ENCODE results near the gene USH2A. TPM values are rescaled to one million over a fixed set of nuclear protein-coding genes. Genes with fewer than 3 reads are reported as not detected.

The USH2A gene
- total RNA-seq, 1 donor from 2014 or later, result 0.02 TPM

GRCh38 chr1:215754112-215754511, 669.1 kb downstream of the USH2A start:
- Mint-ChIP-seq H3K9me3 (ENCODE audit: unreplicated experiment) (no peaks in the 10 kb centered on the region), H3K36me3 (ENCODE audit: low read depth, unreplicated experiment) (no peaks in the 10 kb centered on the region), H3K27ac (ENCODE audit: unreplicated experiment) (no peak overlapping the region), H3K27me3 (ENCODE audit: low read depth, unreplicated experiment) (no peaks in the 10 kb centered on the region), H3K4me3 (ENCODE audit: unreplicated experiment) (no peak overlapping the region), H3K4me1 (ENCODE audit: low read depth, unreplicated experiment) (peaks cover 11% of the 10 kb centered on the region)
- DNase-seq (ENCODE audit: low read depth) (no peak), FAIRE-seq (no peak)
- no peaks in the 10 kb centered on the region for H3K79me2 ChIP-seq (ENCODE audit: insufficient read depth, low read length)
- H2AFZ ChIP-seq (ENCODE audit: low read depth, low read length), result no peak overlapping the region
- no peaks in the 10 kb centered on the region for H3K27me3 ChIP-seq (ENCODE audit: insufficient read depth, low read length)
- H3K4me1 ChIP-seq (ENCODE audit: insufficient read depth, low read length), result peaks cover 5% of the 10 kb centered on the region
- no peaks in the 10 kb centered on the region for H3K9me3 ChIP-seq (ENCODE audit: insufficient read depth, low read depth, low read length)
- no peak overlapping the region for H3K27ac ChIP-seq (ENCODE audit: low read depth, low read length)
- H3K36me3 ChIP-seq (ENCODE audit: insufficient read depth, low read length), result no peaks in the 10 kb centered on the region
- H3K4me3 ChIP-seq (ENCODE audit: insufficient read depth, low read depth, low read length), result no peak overlapping the region
- TF ChIP-seq, protein P1, sequence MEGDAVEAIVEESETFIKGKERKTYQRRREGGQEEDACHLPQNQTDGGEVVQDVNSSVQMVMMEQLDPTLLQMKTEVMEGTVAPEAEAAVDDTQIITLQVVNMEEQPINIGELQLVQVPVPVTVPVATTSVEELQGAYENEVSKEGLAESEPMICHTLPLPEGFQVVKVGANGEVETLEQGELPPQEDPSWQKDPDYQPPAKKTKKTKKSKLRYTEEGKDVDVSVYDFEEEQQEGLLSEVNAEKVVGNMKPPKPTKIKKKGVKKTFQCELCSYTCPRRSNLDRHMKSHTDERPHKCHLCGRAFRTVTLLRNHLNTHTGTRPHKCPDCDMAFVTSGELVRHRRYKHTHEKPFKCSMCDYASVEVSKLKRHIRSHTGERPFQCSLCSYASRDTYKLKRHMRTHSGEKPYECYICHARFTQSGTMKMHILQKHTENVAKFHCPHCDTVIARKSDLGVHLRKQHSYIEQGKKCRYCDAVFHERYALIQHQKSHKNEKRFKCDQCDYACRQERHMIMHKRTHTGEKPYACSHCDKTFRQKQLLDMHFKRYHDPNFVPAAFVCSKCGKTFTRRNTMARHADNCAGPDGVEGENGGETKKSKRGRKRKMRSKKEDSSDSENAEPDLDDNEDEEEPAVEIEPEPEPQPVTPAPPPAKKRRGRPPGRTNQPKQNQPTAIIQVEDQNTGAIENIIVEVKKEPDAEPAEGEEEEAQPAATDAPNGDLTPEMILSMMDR (IDR thresholded peaks at IDR 0.05; ENCODE audit: insufficient read depth, low read depth, low read length), result no peak
- no peak for TF ChIP-seq EZH2 (IDR thresholded peaks at IDR 0.05; ENCODE audit: insufficient read depth, low read length)
- no peaks in the 10 kb centered on the region for H4K20me1 ChIP-seq (ENCODE audit: insufficient read depth, low read length)
- no peak overlapping the region for H3K4me2 ChIP-seq (ENCODE audit: low read length)
- H3K9ac ChIP-seq (ENCODE audit: low read length), result no peak overlapping the region

DNA sequence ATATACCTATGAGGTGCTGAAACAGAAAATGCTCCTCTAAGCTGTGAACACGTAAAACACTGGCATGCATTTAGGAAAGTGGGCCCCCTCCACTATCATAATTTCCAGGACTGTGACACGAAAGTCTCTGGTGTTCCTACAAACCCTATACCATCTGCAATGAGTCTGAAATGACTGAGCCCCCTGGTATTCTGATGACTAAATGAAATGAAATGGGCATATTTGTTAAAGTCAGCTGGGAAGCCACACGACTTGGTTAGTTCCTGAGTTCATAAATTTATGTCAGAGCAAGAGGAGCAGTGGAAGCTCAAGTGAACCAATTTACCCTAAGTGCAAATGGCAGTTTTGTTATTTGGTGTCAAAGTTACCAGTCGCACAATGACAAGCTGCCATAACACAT, 673.8 kb downstream of the USH2A start:
- DNase-seq (ENCODE audit: low read depth) (peak; percentile 82), FAIRE-seq (no peak)
- Mint-ChIP-seq H3K36me3 (ENCODE audit: low read depth, unreplicated experiment) (no peaks in the 10 kb centered on the region), H3K4me1 (ENCODE audit: low read depth, unreplicated experiment) (peaks cover 23% of the 10 kb centered on the region), H3K27me3 (ENCODE audit: low read depth, unreplicated experiment) (no peaks in the 10 kb centered on the region), H3K9me3 (ENCODE audit: unreplicated experiment) (no peaks in the 10 kb centered on the region), H3K27ac (ENCODE audit: unreplicated experiment) (peak overlapping the region; percentile 79), H3K4me3 (ENCODE audit: unreplicated experiment) (no peak overlapping the region)
- Histone ChIP-seq H2AFZ (ENCODE audit: low read depth, low read length) (no peak overlapping the region), H3K9me3 (ENCODE audit: insufficient read depth, low read depth, low read length) (no peaks in the 10 kb centered on the region), H3K79me2 (ENCODE audit: insufficient read depth, low read length) (no peaks in the 10 kb centered on the region), H3K4me2 (ENCODE audit: low read length) (peak overlapping the region; percentile 45), H3K4me3 (ENCODE audit: insufficient read depth, low read depth, low read length) (no peak overlapping the region), H3K4me1 (ENCODE audit: insufficient read depth, low read length) (peaks cover 5% of the 10 kb centered on the region), H4K20me1 (ENCODE audit: insufficient read depth, low read length) (no peaks in the 10 kb centered on the region), H3K36me3 (ENCODE audit: insufficient read depth, low read length) (no peaks in the 10 kb centered on the region), H3K27me3 (ENCODE audit: insufficient read depth, low read length) (no peaks in the 10 kb centered on the region), H3K27ac (ENCODE audit: low read depth, low read length) (peak overlapping the region; percentile 29), H3K9ac (ENCODE audit: low read length) (no peak overlapping the region)
- TF ChIP-seq, protein P1 (IDR thresholded peaks at IDR 0.05; ENCODE audit: insufficient read depth, low read depth, low read length), result no peak
- TF ChIP-seq EZH2 (IDR thresholded peaks at IDR 0.05; ENCODE audit: insufficient read depth, low read length), result no peak

DNA sequence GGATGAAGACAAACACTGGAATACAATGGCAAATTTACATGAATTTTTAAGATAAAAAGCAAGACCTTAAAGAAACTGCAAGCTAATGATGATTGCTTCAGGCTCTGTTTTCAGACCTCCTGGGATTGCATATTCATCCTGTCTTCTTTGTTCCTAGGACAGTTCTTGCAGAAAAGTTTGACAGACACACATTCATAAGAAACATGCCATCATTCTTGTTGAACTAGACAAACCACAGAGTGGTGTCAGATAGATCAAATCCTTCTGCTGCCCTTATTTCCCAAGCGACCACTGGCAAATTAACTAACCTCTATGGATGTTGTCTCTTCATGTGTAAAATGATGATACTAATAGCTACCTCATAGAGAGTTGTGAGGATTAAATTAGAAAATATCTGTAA, 674.8 kb downstream of the USH2A start:
- Mint-ChIP-seq H3K4me1 (ENCODE audit: low read depth, unreplicated experiment) (peaks cover 28% of the 10 kb centered on the region), H3K4me3 (ENCODE audit: unreplicated experiment) (no peak overlapping the region), H3K27ac (ENCODE audit: unreplicated experiment) (peak overlapping the region; percentile 79), H3K36me3 (ENCODE audit: low read depth, unreplicated experiment) (no peaks in the 10 kb centered on the region), H3K9me3 (ENCODE audit: unreplicated experiment) (no peaks in the 10 kb centered on the region), H3K27me3 (ENCODE audit: low read depth, unreplicated experiment) (no peaks in the 10 kb centered on the region)
- DNase-seq (ENCODE audit: low read depth), result peak; percentile 1
- H4K20me1 ChIP-seq (ENCODE audit: insufficient read depth, low read length), result no peaks in the 10 kb centered on the region
- H3K9ac ChIP-seq (ENCODE audit: low read length), result no peak overlapping the region
- no peak overlapping the region for H2AFZ ChIP-seq (ENCODE audit: low read depth, low read length)
- H3K27me3 ChIP-seq (ENCODE audit: insufficient read depth, low read length), result no peaks in the 10 kb centered on the region
- no peak overlapping the region for H3K27ac ChIP-seq (ENCODE audit: low read depth, low read length)
- no peak for FAIRE-seq
- H3K79me2 ChIP-seq (ENCODE audit: insufficient read depth, low read length), result no peaks in the 10 kb centered on the region
- no peak overlapping the region for H3K4me2 ChIP-seq (ENCODE audit: low read length)
- no peaks in the 10 kb centered on the region for H3K36me3 ChIP-seq (ENCODE audit: insufficient read depth, low read length)
- H3K4me1 ChIP-seq (ENCODE audit: insufficient read depth, low read length), result peaks cover 5% of the 10 kb centered on the region
- H3K9me3 ChIP-seq (ENCODE audit: insufficient read depth, low read depth, low read length), result no peaks in the 10 kb centered on the region
- H3K4me3 ChIP-seq (ENCODE audit: insufficient read depth, low read depth, low read length), result no peak overlapping the region
- TF ChIP-seq EZH2 (IDR thresholded peaks at IDR 0.05; ENCODE audit: insufficient read depth, low read length), result no peak
- TF ChIP-seq, protein P1 (IDR thresholded peaks at IDR 0.05; ENCODE audit: insufficient read depth, low read depth, low read length), result no peak
